Measurements from ENCODE around the gene SLC44A3.

- no peak for TF ChIP-seq CTCF (IDR thresholded peaks at IDR 0.05)
- TF ChIP-seq ZFX (IDR thresholded peaks at IDR 0.05; ENCODE audit: borderline replicate concordance) = no peak
Measured at GRCh38 chr1:94925004-94925403, 104.8 kb downstream of the SLC44A3 start.
